HCT116 (cell line): ENCODE measurements around the gene TYROBP.

Experiments used
- EZH2 ChIP-seq: fragments of 200-600 bp; sonication (generic); IDR thresholded peaks from 2 replicates; pipeline ENCODE4 v1.6.1; 2017; ENCODE audit warnings: antibody characterized with exemption, mixed run types
- EZH2phosphoT487 ChIP-seq: fragments of 200-600 bp; IDR thresholded peaks from 2 replicates; pipeline ENCODE4 v1.6.1; 2018; ENCODE audit warnings: antibody characterized with exemption, borderline replicate concordance
- POLR2A ChIP-seq: IDR thresholded peaks from 2 replicates; pipeline ENCODE4 v1.7.0; 2011; ENCODE audit warnings: borderline replicate concordance; ENCODE audit not compliant: insufficient read depth, insufficient read length; ENCODE audit errors: extremely low read depth
- SP1 ChIP-seq: IDR thresholded peaks from 2 replicates; pipeline ENCODE4 v1.6.1; 2012; ENCODE audit warnings: low read depth
- YY1 ChIP-seq: IDR thresholded peaks from 2 replicates; pipeline ENCODE4 v1.6.1; 2011; ENCODE audit warnings: low read length, low read depth, moderate library complexity, mild to moderate bottlenecking; ENCODE audit not compliant: insufficient replicate concordance; ENCODE audit errors: extremely low read depth
- ZFX ChIP-seq: fragments of 450-650 bp; IDR thresholded peaks from 2 replicates; pipeline ENCODE4 v1.6.1; 2017
- ZNF274 ChIP-seq: fragments of 200-500 bp; sonication (Bioruptor generic); IDR thresholded peaks from 2 replicates; pipeline ENCODE4 v1.6.1; 2014; ENCODE audit warnings: mild to moderate bottlenecking, low read depth, low read length, inconsistent platforms
- TF ChIP-seq, protein P1 (sequence below), 3 experiments: fragments of 200-600 bp in 1 of 3; sonication (generic) in 1 of 3; IDR thresholded peaks in 2 of 3; conservative IDR thresholded peaks in 1 of 3; 2 replicates each; pipeline ENCODE4 v1.5.1; 2012 to 2017; ENCODE audit warnings: low read depth in 2 of 3, low read length in 2 of 3, antibody characterized with exemption in 1 of 3, borderline replicate concordance in 1 of 3, control low read depth in 1 of 3, mild to moderate bottlenecking in 1 of 3, mixed read lengths in 1 of 3, mixed run types in 1 of 3, moderate library complexity in 1 of 3; ENCODE audit not compliant: insufficient read depth in 1 of 3
- TF ChIP-seq, protein P2 (sequence below): IDR thresholded peaks from 2 replicates; pipeline ENCODE4 v1.6.1; 2012; ENCODE audit warnings: low read depth
- TF ChIP-seq, protein P3 (sequence below): IDR thresholded peaks from 2 replicates; pipeline ENCODE4 v1.6.1; 2012
- TF ChIP-seq, protein P4 (sequence below): IDR thresholded peaks from 2 replicates; pipeline ENCODE4 v1.6.1; 2011; ENCODE audit warnings: mild to moderate bottlenecking, low read length, moderate library complexity; ENCODE audit not compliant: insufficient replicate concordance; ENCODE audit errors: extremely low read depth

DNA sequence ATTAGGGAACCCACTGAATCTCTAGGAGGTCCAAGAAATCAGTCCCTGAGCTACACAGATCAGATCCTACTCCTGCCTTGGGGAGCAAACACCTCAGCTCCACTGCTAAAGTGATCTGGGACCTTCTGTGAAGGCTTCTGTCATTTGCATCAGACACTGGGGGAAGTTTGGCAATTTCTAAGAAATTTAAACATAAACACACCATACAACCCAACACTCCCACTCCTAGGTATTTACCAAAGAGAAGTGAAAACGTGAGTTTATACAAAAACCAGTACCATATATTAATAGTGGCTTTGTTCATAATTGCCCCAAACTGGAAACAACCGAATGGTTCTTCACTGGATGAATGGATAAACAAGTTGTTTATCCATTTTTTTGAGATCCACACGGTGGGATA is 7.3 kb upstream of the TYROBP start:
- no peak for TF ChIP-seq YY1
- TF ChIP-seq, protein P1, sequence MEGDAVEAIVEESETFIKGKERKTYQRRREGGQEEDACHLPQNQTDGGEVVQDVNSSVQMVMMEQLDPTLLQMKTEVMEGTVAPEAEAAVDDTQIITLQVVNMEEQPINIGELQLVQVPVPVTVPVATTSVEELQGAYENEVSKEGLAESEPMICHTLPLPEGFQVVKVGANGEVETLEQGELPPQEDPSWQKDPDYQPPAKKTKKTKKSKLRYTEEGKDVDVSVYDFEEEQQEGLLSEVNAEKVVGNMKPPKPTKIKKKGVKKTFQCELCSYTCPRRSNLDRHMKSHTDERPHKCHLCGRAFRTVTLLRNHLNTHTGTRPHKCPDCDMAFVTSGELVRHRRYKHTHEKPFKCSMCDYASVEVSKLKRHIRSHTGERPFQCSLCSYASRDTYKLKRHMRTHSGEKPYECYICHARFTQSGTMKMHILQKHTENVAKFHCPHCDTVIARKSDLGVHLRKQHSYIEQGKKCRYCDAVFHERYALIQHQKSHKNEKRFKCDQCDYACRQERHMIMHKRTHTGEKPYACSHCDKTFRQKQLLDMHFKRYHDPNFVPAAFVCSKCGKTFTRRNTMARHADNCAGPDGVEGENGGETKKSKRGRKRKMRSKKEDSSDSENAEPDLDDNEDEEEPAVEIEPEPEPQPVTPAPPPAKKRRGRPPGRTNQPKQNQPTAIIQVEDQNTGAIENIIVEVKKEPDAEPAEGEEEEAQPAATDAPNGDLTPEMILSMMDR (IDR thresholded peaks at IDR 0.05 in 2 of 3, conservative IDR thresholded peaks at IDR 0.05 in 1 of 3; ENCODE audit: borderline replicate concordance in 1 of 3, insufficient read depth in 1 of 3, low read depth in 2 of 3, low read length in 2 of 3): no peak
- TF ChIP-seq POLR2A: no peak
- TF ChIP-seq, protein P2, sequence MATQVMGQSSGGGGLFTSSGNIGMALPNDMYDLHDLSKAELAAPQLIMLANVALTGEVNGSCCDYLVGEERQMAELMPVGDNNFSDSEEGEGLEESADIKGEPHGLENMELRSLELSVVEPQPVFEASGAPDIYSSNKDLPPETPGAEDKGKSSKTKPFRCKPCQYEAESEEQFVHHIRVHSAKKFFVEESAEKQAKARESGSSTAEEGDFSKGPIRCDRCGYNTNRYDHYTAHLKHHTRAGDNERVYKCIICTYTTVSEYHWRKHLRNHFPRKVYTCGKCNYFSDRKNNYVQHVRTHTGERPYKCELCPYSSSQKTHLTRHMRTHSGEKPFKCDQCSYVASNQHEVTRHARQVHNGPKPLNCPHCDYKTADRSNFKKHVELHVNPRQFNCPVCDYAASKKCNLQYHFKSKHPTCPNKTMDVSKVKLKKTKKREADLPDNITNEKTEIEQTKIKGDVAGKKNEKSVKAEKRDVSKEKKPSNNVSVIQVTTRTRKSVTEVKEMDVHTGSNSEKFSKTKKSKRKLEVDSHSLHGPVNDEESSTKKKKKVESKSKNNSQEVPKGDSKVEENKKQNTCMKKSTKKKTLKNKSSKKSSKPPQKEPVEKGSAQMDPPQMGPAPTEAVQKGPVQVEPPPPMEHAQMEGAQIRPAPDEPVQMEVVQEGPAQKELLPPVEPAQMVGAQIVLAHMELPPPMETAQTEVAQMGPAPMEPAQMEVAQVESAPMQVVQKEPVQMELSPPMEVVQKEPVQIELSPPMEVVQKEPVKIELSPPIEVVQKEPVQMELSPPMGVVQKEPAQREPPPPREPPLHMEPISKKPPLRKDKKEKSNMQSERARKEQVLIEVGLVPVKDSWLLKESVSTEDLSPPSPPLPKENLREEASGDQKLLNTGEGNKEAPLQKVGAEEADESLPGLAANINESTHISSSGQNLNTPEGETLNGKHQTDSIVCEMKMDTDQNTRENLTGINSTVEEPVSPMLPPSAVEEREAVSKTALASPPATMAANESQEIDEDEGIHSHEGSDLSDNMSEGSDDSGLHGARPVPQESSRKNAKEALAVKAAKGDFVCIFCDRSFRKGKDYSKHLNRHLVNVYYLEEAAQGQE: no peak
- TF ChIP-seq, protein P3, sequence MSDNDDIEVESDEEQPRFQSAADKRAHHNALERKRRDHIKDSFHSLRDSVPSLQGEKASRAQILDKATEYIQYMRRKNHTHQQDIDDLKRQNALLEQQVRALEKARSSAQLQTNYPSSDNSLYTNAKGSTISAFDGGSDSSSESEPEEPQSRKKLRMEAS: no peak
- no peak for TF ChIP-seq EZH2phosphoT487
- no peak for TF ChIP-seq EZH2
- TF ChIP-seq, protein P4, sequence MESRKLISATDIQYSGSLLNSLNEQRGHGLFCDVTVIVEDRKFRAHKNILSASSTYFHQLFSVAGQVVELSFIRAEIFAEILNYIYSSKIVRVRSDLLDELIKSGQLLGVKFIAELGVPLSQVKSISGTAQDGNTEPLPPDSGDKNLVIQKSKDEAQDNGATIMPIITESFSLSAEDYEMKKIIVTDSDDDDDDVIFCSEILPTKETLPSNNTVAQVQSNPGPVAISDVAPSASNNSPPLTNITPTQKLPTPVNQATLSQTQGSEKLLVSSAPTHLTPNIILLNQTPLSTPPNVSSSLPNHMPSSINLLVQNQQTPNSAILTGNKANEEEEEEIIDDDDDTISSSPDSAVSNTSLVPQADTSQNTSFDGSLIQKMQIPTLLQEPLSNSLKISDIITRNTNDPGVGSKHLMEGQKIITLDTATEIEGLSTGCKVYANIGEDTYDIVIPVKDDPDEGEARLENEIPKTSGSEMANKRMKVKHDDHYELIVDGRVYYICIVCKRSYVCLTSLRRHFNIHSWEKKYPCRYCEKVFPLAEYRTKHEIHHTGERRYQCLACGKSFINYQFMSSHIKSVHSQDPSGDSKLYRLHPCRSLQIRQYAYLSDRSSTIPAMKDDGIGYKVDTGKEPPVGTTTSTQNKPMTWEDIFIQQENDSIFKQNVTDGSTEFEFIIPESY: no peak
- no peak for TF ChIP-seq ZNF274
- no peak for TF ChIP-seq ZFX
- no peak for TF ChIP-seq SP1
